NCI-H226 (cell line): Measurements from ENCODE around the gene C19orf67.

ENCODE experiments used
- DNase-seq: peaks from one replicate; pipeline ENCODE4 v3.0.0-alpha.2; 2015

The C19orf67 gene

GRCh38 chr19:14081797-14082674, 3.5 kb downstream of the C19orf67 start:
- no peak for DNase-seq

- DNase-seq = peak; percentile 96
Measured at GRCh38 chr19:14080887-14081796, 4.4 kb downstream of the C19orf67 start.

GRCh38 chr19:14078411-14078810, 7.2 kb downstream of the C19orf67 start:
- DNase-seq = no peak

GRCh38 chr19:14073925-14074838, 11.4 kb downstream of the C19orf67 start:
- DNase-seq = no peak

GRCh38 chr19:14073261-14073924, 12.2 kb downstream of the C19orf67 start:
- DNase-seq = peak; percentile 71

GRCh38 chr19:14072535-14073260, 12.9 kb downstream of the C19orf67 start, which contains the start of gene MISP3:
Gene MISP3 (plus strand): TSS chr19:14072786. CDS start chr19:14073310, 524 bp downstream.
- no peak for DNase-seq

- no peak for DNase-seq
Measured at GRCh38 chr19:14070268-14071050, 15.1 kb downstream of the C19orf67 start.

GRCh38 chr19:14066134-14066533, 19.4 kb downstream of the C19orf67 start:
- no peak for DNase-seq

- no peak for DNase-seq
Measured at GRCh38 chr19:14063105-14063504, 22.5 kb downstream of the C19orf67 start.

- no peak for DNase-seq
Measured at GRCh38 chr19:14062558-14062855, 23.1 kb downstream of the C19orf67 start.

GRCh38 chr19:14061751-14062557, 23.6 kb downstream of the C19orf67 start, which contains the start of gene PALM3:
Gene PALM3 (minus strand): TSS chr19:14062076. CDS start chr19:14061980, 96 bp downstream.
- no peak for DNase-seq

GRCh38 chr19:14061081-14061749, 24.4 kb downstream of the C19orf67 start:
- DNase-seq = no peak

- DNase-seq = no peak
Measured at GRCh38 chr19:14059652-14060155, 25.9 kb downstream of the C19orf67 start.

- no peak for DNase-seq
Measured at GRCh38 chr19:14059093-14059480, 26.5 kb downstream of the C19orf67 start.

GRCh38 chr19:14058182-14059092, 27.1 kb downstream of the C19orf67 start:
- DNase-seq = no peak

GRCh38 chr19:14056741-14057356, 28.7 kb downstream of the C19orf67 start:
- no peak for DNase-seq

GRCh38 chr19:14056069-14056666, 29.4 kb downstream of the C19orf67 start:
- DNase-seq = no peak
